HFFc6 (cell line): Measurements from ENCODE around the gene TSC22D2. TPM values are rescaled to one million over a fixed set of nuclear protein-coding genes. Genes with fewer than 3 reads are reported as not detected.

Experiments used
- DNase-seq: peaks from one replicate; pipeline ENCODE4 v3.0.0-alpha.2; 2018
- H3K27ac Mint-ChIP-seq: 2 replicates; pipeline ENCODE4 v1.8.0; 2020; ENCODE audit warnings: mild to moderate bottlenecking, mixed read lengths
- H3K27me3 Mint-ChIP-seq: 2 replicates; pipeline ENCODE4 v1.8.0; 2021; ENCODE audit warnings: mild to moderate bottlenecking, moderate library complexity, mixed read lengths; ENCODE audit not compliant: insufficient read depth
- H3K36me3 Mint-ChIP-seq: 2 replicates; pipeline ENCODE4 v1.8.0; 2021; ENCODE audit warnings: low read depth, mixed read lengths
- H3K4me1 Mint-ChIP-seq: 2 replicates; pipeline ENCODE4 v1.8.0; 2020; ENCODE audit warnings: low read depth, mixed read lengths
- H3K4me3 Mint-ChIP-seq: 2 replicates; pipeline ENCODE4 v1.8.0; 2020; ENCODE audit warnings: mild to moderate bottlenecking, moderate library complexity, mixed read lengths
- H3K9me3 Mint-ChIP-seq: 2 replicates; pipeline ENCODE4 v1.8.0; 2020; ENCODE audit warnings: mild to moderate bottlenecking, mixed read lengths
- total RNA-seq, 6 experiments: library from RNA; stranded (reverse); fragmentation: NEBNext Ultra II Directional; extraction: Animal tissue kit (Norgen Biotek cat#: 25700); gene quantifications; 2 replicates in 1 of 6; 3 replicates in 5 of 6; pipeline ENCODE4 v1.2.3, GENCODE V29; 2021
- TF ChIP-seq, protein P1 (sequence below): fragments of 200-600 bp; sonication (generic); IDR thresholded peaks from 2 replicates; pipeline ENCODE4 v1.5.0; 2021; ENCODE audit warnings: antibody characterized with exemption, mild to moderate bottlenecking

TSC22D2 gene
- total RNA-seq, 6 experiments from 2014 or later, result 56.8 to 81.2 (median 63.0) TPM

DNA sequence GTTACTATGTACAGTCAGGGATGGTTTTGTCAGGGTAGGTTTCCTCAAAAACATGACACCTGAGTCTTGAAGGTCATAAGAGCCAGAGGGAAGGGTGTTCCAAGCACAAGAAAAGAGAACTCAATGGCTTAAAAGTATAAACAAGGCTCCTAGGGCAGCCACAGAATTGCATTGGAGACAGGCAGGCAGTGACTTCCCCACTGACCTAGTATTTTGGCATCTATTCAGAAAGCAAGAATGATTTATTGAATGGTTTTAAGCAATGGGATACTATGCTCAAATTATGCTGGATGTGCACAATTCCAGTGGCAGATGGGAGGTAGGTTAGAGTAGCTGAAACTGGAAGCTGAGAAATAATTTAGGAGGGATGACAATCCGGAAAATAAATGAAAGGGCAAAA lies 54.0 kb downstream of the TSC22D2 start:
- Mint-ChIP-seq H3K27me3 (peaks cover 2% of the 10 kb centered on the region; the same call in 1 of the 2 replicates), H3K27ac (no peak overlapping the region; the same call in 1 of the 2 replicates)

DNA sequence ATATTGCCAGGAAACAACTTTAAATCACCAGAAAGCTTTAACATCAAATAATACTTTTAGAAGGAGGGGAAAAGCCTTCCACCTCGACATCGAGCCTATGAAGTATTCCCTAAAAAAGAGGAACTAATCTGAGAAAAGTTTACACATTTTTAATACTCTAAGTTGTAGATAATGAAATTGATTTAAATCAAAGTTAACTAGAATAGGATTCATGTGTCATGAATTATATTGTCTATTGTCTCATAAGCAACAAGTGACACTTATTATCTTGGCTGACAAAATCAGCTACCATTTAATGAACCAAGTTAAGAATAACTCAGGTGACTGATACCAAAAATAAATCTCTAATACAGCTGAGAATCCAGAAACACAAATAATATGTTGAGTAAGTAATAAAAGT lies 56.6 kb downstream of the TSC22D2 start:
- TF ChIP-seq, protein P1, sequence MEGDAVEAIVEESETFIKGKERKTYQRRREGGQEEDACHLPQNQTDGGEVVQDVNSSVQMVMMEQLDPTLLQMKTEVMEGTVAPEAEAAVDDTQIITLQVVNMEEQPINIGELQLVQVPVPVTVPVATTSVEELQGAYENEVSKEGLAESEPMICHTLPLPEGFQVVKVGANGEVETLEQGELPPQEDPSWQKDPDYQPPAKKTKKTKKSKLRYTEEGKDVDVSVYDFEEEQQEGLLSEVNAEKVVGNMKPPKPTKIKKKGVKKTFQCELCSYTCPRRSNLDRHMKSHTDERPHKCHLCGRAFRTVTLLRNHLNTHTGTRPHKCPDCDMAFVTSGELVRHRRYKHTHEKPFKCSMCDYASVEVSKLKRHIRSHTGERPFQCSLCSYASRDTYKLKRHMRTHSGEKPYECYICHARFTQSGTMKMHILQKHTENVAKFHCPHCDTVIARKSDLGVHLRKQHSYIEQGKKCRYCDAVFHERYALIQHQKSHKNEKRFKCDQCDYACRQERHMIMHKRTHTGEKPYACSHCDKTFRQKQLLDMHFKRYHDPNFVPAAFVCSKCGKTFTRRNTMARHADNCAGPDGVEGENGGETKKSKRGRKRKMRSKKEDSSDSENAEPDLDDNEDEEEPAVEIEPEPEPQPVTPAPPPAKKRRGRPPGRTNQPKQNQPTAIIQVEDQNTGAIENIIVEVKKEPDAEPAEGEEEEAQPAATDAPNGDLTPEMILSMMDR, result no peak
- no peak overlapping the region for H3K27ac Mint-ChIP-seq
- H3K9me3 Mint-ChIP-seq, result no peaks in the 10 kb centered on the region
- peaks cover 80% of the 10 kb centered on the region for H3K4me1 Mint-ChIP-seq
- no peaks in the 10 kb centered on the region; the same call in 1 of the 2 replicates for H3K27me3 Mint-ChIP-seq
- H3K36me3 Mint-ChIP-seq, result peaks cover 38% of the 10 kb centered on the region
- no peak overlapping the region for H3K4me3 Mint-ChIP-seq
- DNase-seq, result no peak

More for the DNA sequence above, 54.0 kb downstream of the TSC22D2 start:
- TF ChIP-seq, protein P1, result no peak
- Mint-ChIP-seq H3K4me1 (peaks cover 54% of the 10 kb centered on the region), H3K9me3 (no peaks in the 10 kb centered on the region), H3K4me3 (no peak overlapping the region), H3K36me3 (peaks cover 53% of the 10 kb centered on the region)
- DNase-seq, result no peak

DNA sequence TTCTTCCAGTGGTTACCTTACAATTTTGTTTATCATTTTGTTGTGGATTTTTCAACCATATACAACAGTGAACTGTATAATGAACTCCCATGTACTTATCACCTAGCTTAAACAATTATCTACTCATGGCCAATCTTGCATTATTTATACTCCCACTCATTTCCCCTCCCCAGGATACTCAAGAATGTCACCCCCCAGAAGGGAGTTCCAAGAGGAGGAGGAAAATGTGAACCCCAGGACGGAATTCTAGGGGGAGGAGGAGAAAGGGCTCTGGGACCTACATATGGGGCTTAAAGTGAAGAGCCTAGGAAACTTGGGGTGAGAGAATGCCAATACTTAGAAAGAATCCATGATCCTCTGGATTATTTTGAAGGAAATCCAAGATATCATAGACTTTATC lies 59.3 kb downstream of the TSC22D2 start:
- Mint-ChIP-seq H3K4me1 (peaks cover 73% of the 10 kb centered on the region), H3K9me3 (peaks cover 7% of the 10 kb centered on the region; the same call in 1 of the 2 replicates), H3K4me3 (no peak overlapping the region; the same call in 1 of the 2 replicates), H3K27ac (peak overlapping the region; percentile 44), H3K36me3 (peaks cover 35% of the 10 kb centered on the region), H3K27me3 (peaks cover 1% of the 10 kb centered on the region; the same call in 1 of the 2 replicates)
- TF ChIP-seq, protein P1, result no peak
- no peak for DNase-seq

DNA sequence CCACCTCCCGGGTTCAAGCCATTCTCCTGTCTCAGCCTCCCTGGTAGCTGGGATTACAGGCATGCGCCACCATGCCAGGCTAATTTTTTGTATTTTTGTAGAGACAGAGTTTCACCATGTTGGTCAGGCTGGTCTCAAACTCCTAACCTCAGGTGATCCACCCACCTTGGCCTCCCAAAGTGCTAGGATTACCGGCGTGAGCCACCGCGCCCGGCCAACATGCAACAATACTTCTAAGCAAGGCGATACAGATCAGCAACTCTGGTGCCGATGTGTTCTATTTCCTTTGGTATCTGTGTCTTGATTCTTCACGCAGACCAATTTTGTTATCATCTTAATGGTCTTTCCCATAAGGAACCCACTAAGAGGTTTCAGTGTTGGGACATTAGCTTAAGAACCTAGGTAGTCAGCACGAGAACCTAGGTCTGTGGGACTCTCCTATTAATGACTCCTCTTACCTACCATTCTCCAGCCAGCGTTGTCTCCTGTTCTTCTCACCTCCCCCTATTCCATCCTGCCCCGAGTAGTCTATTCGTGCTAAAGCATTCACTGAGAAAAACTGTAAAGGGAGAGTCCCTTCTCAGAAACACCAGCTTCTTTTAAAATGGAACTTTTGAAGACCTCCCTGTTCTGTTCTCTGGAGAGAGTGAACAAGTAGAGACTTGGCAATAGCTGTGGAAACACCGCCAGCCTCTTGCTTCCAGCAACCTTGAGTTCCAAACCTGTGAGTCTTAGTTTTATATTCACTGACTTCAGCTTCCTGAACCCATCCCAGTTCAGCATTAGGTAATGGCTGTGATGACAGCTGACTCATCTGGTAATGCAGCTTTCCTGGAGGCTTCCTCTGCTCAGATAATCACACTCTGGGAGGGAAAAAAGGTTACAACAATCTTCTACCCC lies 61.2 kb downstream of the TSC22D2 start:
- TF ChIP-seq, protein P1, result no peak
- peak overlapping the region; percentile 77 for H3K4me3 Mint-ChIP-seq
- H3K27ac Mint-ChIP-seq, result peak overlapping the region; percentile 92
- peaks cover 1% of the 10 kb centered on the region; the same call in 1 of the 2 replicates for H3K27me3 Mint-ChIP-seq
- peaks cover 60% of the 10 kb centered on the region for H3K4me1 Mint-ChIP-seq
- H3K9me3 Mint-ChIP-seq, result peaks cover 11% of the 10 kb centered on the region; the same call in 1 of the 2 replicates
- peak; percentile 98 for DNase-seq
- peaks cover 42% of the 10 kb centered on the region for H3K36me3 Mint-ChIP-seq

DNA sequence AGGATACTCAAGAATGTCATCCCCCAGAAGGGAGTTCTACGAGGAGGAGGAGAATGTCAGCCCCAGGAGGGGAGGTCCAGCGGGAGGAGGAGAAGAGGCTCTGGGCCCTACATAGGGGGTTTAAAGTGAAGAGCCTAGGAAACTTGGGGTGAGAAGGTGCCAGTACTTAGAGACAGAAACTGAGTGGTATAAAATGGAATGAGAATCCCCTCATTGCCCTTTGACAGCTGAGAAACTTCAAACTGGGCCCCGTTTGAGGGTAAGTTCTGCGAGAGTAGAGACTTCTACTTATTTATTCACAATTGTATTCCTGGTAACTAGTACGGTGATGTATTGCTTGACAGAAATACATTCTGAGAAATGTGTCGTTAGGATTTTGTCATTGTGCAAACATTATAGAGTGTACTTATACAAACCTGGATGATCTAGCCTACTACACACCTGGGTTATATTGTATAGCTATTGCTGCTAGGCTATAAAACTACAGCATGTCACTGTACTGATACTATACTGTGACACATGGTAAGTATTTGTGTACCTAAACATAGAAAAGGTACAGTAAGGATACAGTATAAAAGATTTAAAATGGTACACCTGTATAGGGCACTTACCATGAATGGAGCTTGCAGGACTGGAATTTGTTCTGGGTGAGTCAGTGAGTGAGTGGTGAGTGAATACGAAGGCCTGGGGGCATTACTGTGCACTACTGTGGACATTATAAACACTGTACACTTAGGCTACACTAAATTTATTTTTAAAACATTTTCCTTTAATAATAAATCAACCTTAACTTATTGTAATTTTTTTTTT lies 62.0 kb downstream of the TSC22D2 start:
- Mint-ChIP-seq H3K27me3 (peaks cover 1% of the 10 kb centered on the region; the same call in 1 of the 2 replicates), H3K27ac (peak overlapping the region; percentile 92), H3K36me3 (peaks cover 43% of the 10 kb centered on the region), H3K4me3 (peak overlapping the region; percentile 77), H3K9me3 (peaks cover 11% of the 10 kb centered on the region; the same call in 1 of the 2 replicates), H3K4me1 (peaks cover 54% of the 10 kb centered on the region)
- TF ChIP-seq, protein P1, result no peak
- peak; percentile 76 for DNase-seq
